K562 (cell line): ENCODE results near the gene UBAC2. TPM values are rescaled to one million over a fixed set of nuclear protein-coding genes. Genes with fewer than 3 reads are reported as not detected.

Experiments
- ATAC-seq: fragments of 200-7000 bp; cut with Tn5 transposase; 3 replicates; pipeline ENCODE4 v1.9.1; 2020; ENCODE audit warnings: moderate library complexity
- BruUV-seq: library from RNA; stranded (reverse); fragments of 400-500 nt; replicated peaks from 2 replicates; lab custom pipeline; 2021; lab: Mats Ljungman, UMichigan
- CTCF ChIA-PET: fragments of 300-600 bp; formaldehyde crosslinking; extraction: SDS; loops from one replicate; lab custom pipeline; 2021; ENCODE audit warnings: low intra/inter-chr PET ratio; lab: Yijun Ruan, JAX
- POLR2A ChIA-PET: fragments of 300-600, 350-650 bp; sonication (Branson Sonifier 250); formaldehyde crosslinking; extraction: SDS; loops from one replicate; lab custom pipeline; 2021; ENCODE audit warnings: antibody characterized with exemption, inconsistent platforms; lab: Yijun Ruan, JAX
- DNase-seq, 4 experiments: peaks; one replicate each; pipeline versions ENCODE4 v3.0.0 to v3.0.0-alpha.2; 2011 to 2018; ENCODE audit warnings: low spot score in 3 of 4, mixed read lengths in 3 of 4; ENCODE audit errors: extremely low read depth in 1 of 4
- FAIRE-seq: peaks from 2 replicates; lab custom pipeline; 2011; peaks lifted over from hg19 to GRCh38; lab: Jason Lieb, UNC
- H2AFZ ChIP-seq: 2 replicates; pipeline ENCODE4 v1.6.0; 2011; ENCODE audit warnings: low read depth, low read length, control low read depth, inconsistent platforms
- H3K27ac ChIP-seq: fragments of 200-600 bp; 3 replicates; pipeline ENCODE4 v1.8.0; 2011; ENCODE audit warnings: low read depth, mild to moderate bottlenecking, control low read depth, inconsistent platforms, low read length, moderate library complexity, mixed read lengths; ENCODE audit errors: extremely low read depth
- H3K27me3 ChIP-seq, 2 experiments: fragments of 300-600 bp in 1 of 2; 2 replicates in 1 of 2; 3 replicates in 1 of 2; pipeline versions ENCODE4 v1.6.0 to v1.8.0; 2011; ENCODE audit warnings: inconsistent platforms in 2 of 2, low read length in 2 of 2, mild to moderate bottlenecking in 1 of 2, mixed read lengths in 1 of 2, moderate library complexity in 1 of 2; ENCODE audit not compliant: control insufficient read depth in 2 of 2, insufficient read depth in 2 of 2
- H3K36me3 ChIP-seq: fragments of 300-600 bp; 3 replicates; pipeline ENCODE4 v1.8.0; 2011; ENCODE audit warnings: mild to moderate bottlenecking, low read length, inconsistent platforms; ENCODE audit not compliant: control insufficient read depth, insufficient read depth
- H3K4me1 ChIP-seq, 2 experiments: fragments of 200-600 bp in 1 of 2; replicated peaks in 1 of 2; 2 replicates in 1 of 2; 3 replicates in 1 of 2; pipeline versions ENCODE4 v1.5.1 to v1.8.0; 2011; ENCODE audit warnings: inconsistent platforms in 2 of 2, low read length in 2 of 2, mild to moderate bottlenecking in 1 of 2, mixed read lengths in 1 of 2, moderate library complexity in 1 of 2; ENCODE audit not compliant: control insufficient read depth in 2 of 2, insufficient read depth in 2 of 2
- H3K4me2 ChIP-seq: 2 replicates; pipeline ENCODE4 v1.6.1; 2011; ENCODE audit warnings: low read length, control low read depth, inconsistent platforms, mixed read lengths; ENCODE audit not compliant: insufficient read depth
- H3K4me3 ChIP-seq: fragments of 200-600 bp; sonication (generic), shearing (Covaris generic); 2 replicates; pipeline ENCODE4 v1.5.1; 2016; ENCODE audit warnings: control low read depth, inconsistent platforms
- H3K79me2 ChIP-seq: fragments of 200-600 bp; 3 replicates; pipeline ENCODE4 v1.8.0; 2011; ENCODE audit warnings: low read length, inconsistent platforms; ENCODE audit not compliant: control insufficient read depth, insufficient read depth
- H3K9ac ChIP-seq, 2 experiments: 2 replicates each; pipeline versions ENCODE4 v1.6.0 to v1.6.1; 2011; ENCODE audit warnings: low read depth in 2 of 2, low read length in 2 of 2, control low read depth in 1 of 2, inconsistent platforms in 1 of 2, mild to moderate bottlenecking in 1 of 2, mixed read lengths in 1 of 2; ENCODE audit not compliant: insufficient read depth in 1 of 2
- H3K9me1 ChIP-seq: one replicate; pipeline ENCODE4 v1.6.0; 2011; ENCODE audit warnings: inconsistent platforms, mild to moderate bottlenecking, low read length, moderate library complexity; ENCODE audit not compliant: control insufficient read depth, insufficient read depth
- H3K9me3 ChIP-seq: replicated peaks from 2 replicates; pipeline ENCODE4 v1.5.1; 2011; ENCODE audit warnings: low read depth, low read length, inconsistent platforms; ENCODE audit not compliant: control insufficient read depth, insufficient read depth
- H4K20me1 ChIP-seq: replicated peaks from 2 replicates; pipeline ENCODE4 v1.6.1; 2011; ENCODE audit warnings: low read length, inconsistent platforms, mixed read lengths; ENCODE audit not compliant: control insufficient read depth, insufficient read depth
- CEBPZ ChIP-seq: fragments of 150-350 bp; IDR thresholded peaks from 2 replicates; pipeline ENCODE4 v1.6.1; 2014; ENCODE audit warnings: low read depth, mild to moderate bottlenecking, low read length, borderline replicate concordance
- CXXC5 ChIP-seq: fragments of 250-450 bp; sonication (Bioruptor Pico); IDR thresholded peaks from 2 replicates; pipeline ENCODE4 v1.8.0; 2022; ENCODE audit warnings: inconsistent platforms, mild to moderate bottlenecking, moderate library complexity
- DPF2 ChIP-seq: fragments of 450-650 bp; IDR thresholded peaks from 2 replicates; pipeline ENCODE4 v1.6.1; 2016
- NCOA4 ChIP-seq: fragments of 450-650 bp; IDR thresholded peaks from 2 replicates; pipeline ENCODE4 v1.6.1; 2018; ENCODE audit warnings: mild to moderate bottlenecking; ENCODE audit not compliant: partially characterized antibody
- POLR2A ChIP-seq: fragments of 450-650 bp; conservative IDR thresholded peaks from 2 replicates; pipeline ENCODE4 v1.6.1; 2016
- POLR2G ChIP-seq: fragments of 200-400 bp; formaldehyde crosslinking; IDR thresholded peaks from 2 replicates; pipeline ENCODE4 v1.6.1; 2017; ENCODE audit warnings: low read depth, mild to moderate bottlenecking, antibody characterized with exemption, low read length, moderate library complexity
- STAT5A ChIP-seq: IDR thresholded peaks from 2 replicates; pipeline ENCODE4 v1.6.1; 2012; ENCODE audit warnings: low read length, inconsistent platforms, borderline replicate concordance
- ZFP36 ChIP-seq: fragments of 150-350 bp; IDR thresholded peaks from 2 replicates; pipeline ENCODE4 v1.6.1; 2018; ENCODE audit warnings: low read length, low read depth; ENCODE audit not compliant: partially characterized antibody
- ZNF133 ChIP-seq: fragments of 250-450 bp; sonication (Bioruptor Pico); IDR thresholded peaks from 2 replicates; pipeline ENCODE4 v1.4.0; 2020; ENCODE audit warnings: mild to moderate bottlenecking
- ZNF408 ChIP-seq: fragments of 250-450 bp; sonication (Bioruptor Pico); IDR thresholded peaks from 2 replicates; pipeline ENCODE4 v1.4.0; 2020; ENCODE audit warnings: low read depth, mild to moderate bottlenecking, moderate library complexity
- WGBS: fragments of 100-300 bp; shearing (Covaris generic); methylation state at CpG from one replicate; pipeline ENCODE4 v1.1.6; 2016; ENCODE audit warnings: low coverage, mixed read lengths; ENCODE audit not compliant: insufficient coverage; ENCODE audit errors: missing lambda C conversion rate; 5-methylcytosine and 5-hydroxymethylcytosine counted together
- in situ Hi-C: fragments of 300-500 bp; cut with MboI; formaldehyde crosslinking; loops from 4 replicates; pipeline ENCODE4 v1.15.0; 2018; ENCODE audit warnings: inconsistent platforms, mixed read lengths
- intact Hi-C: fragments of 100-400 bp; cut with micrococcal nuclease; formaldehyde crosslinking; loops from 2 replicates; pipeline ENCODE4 v1.14.2; 2022
- polyA plus RNA-seq, 8 experiments: library from polyadenylated mRNA; depleted of rRNA in 4 of 8; stranded (reverse) in 5 of 8; unstranded in 3 of 8; fragments of >200 nt; fragmentation: Nextera tagmentation in 2 of 8; fragmentation: Illumina TruSeq in 1 of 8; extraction: Ambion mirVana in 2 of 8; extraction: Trizol in 1 of 8; gene quantifications; 2 replicates each; pipeline versions ENCODE4 v1.2.1 to v1.2.3, GENCODE V29; 2011 to 2014; ENCODE audit warnings: inconsistent platforms in 1 of 8, missing spikeins in 1 of 8
- total RNA-seq, 7 experiments: library from RNA; depleted of rRNA in 6 of 7; stranded (reverse); fragments of >200 nt in 6 of 7; fragmentation: Illumina TruSeq in 2 of 7; extraction: Trizol in 2 of 7; gene quantifications; 2 replicates each; pipeline versions ENCODE4 v1.2.1 to v1.2.3, GENCODE V29; 2011 to 2021; ENCODE audit warnings: low replicate concordance in 1 of 7
- TF ChIP-seq, protein P1 (sequence below): sonication (generic); formaldehyde crosslinking; IDR thresholded peaks from 2 replicates; pipeline ENCODE4 v1.5.0; 2020; ENCODE audit warnings: missing genetic modification reagents

Gene UBAC2
- total and polyA plus RNA-seq, 9 of the 15 experiments (the other 6 are each of a cell fraction or from before 2014, with no cell fraction given) = 6.0 to 84.1 (median 32.3) TPM

GRCh38 chr13:99258946-99259345 is 58.3 kb downstream of the UBAC2 start (continued):
- TF ChIP-seq STAT5A = no peak
- no peak for TF ChIP-seq DPF2

DNA sequence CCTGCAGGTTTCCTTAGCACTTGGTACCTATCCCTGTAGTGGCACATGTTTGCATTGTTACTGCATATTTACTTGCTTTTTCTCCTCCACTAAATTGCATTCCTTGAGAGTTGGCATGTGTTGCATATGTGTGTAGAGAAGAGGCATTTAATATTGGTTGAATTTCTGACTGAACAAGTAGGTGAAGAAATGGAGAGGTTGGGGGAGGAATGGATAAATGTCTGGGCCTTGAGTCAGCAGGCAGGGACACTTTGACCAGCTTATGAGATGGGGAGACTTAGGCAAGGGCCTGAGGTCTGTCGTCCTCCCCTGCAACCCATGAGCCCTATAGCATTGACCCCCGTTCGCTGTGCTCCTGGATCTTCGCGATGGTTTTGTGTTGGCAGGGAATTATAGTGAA is 59.6 kb downstream of the UBAC2 start:
- Histone ChIP-seq H3K9me3 (no peaks in the 10 kb centered on the region), H3K27me3 (no peaks in the 10 kb centered on the region), H3K4me1 (no peaks in the 10 kb centered on the region; a peak in 1 of 5 replicates), H3K79me2 (no peaks in the 10 kb centered on the region), H3K9me1 (no peaks in the 10 kb centered on the region), H2AFZ (no peak overlapping the region), H4K20me1 (no peaks in the 10 kb centered on the region), H3K4me3 (no peak overlapping the region), H3K36me3 (peaks cover 34% of the 10 kb centered on the region; the same call in 2 of the 3 replicates), H3K4me2 (no peak overlapping the region), H3K27ac (no peak overlapping the region), H3K9ac (no peak overlapping the region)
- no peak for FAIRE-seq
- ATAC-seq = no peak
- TF ChIP-seq ZNF133 (CRISPR knock-in tag) = no peak
- no peak for DNase-seq
- intact Hi-C loops (loop anchor here (10.0 kb wide), 2 partner anchors 415 to 585 kb away; no protein-coding TSS in a partner anchor), in situ Hi-C loops (no loop called here)
- WGBS = 92% methylated on average over 5 of the region's 5 CpGs
- BruUV-seq = no TSS peak
- POLR2A ChIA-PET = no interaction called here
- CTCF ChIA-PET = no interaction called here

GRCh38 chr13:99261059-99261458 is 60.4 kb downstream of the UBAC2 start:
- FAIRE-seq (no peak), DNase-seq (no peak), ATAC-seq (no peak)
- Histone ChIP-seq H3K9me1 (no peaks in the 10 kb centered on the region), H3K27ac (no peak overlapping the region), H3K9me3 (no peaks in the 10 kb centered on the region), H3K36me3 (peaks cover 33% of the 10 kb centered on the region; the same call in 2 of the 3 replicates), H3K79me2 (no peaks in the 10 kb centered on the region; the same call in 2 of the 3 replicates), H4K20me1 (no peaks in the 10 kb centered on the region), H2AFZ (no peak overlapping the region), H3K9ac (no peak overlapping the region; a peak in 1 of 4 replicates), H3K4me2 (no peak overlapping the region), H3K27me3 (no peaks in the 10 kb centered on the region), H3K4me1 (no peaks in the 10 kb centered on the region; a peak in 1 of 5 replicates), H3K4me3 (no peak overlapping the region)
- WGBS = 80% methylated on average over 1 of the region's 1 CpG
- intact Hi-C loops = loop anchor here (10.0 kb wide), 2 partner anchors 416 to 586 kb away; no protein-coding TSS in a partner anchor
- POLR2A ChIA-PET = no interaction called here
- no TSS peak for BruUV-seq
- CTCF ChIA-PET = no interaction called here
- in situ Hi-C loops = no loop called here
- TF ChIP-seq CXXC5 (CRISPR knock-in tag) (no peak), POLR2A (no peak), NCOA4 (no peak), CEBPZ (no peak), POLR2G (no peak), ZFP36 (no peak), ZNF408 (CRISPR knock-in tag) (no peak)
- TF ChIP-seq, protein P1, sequence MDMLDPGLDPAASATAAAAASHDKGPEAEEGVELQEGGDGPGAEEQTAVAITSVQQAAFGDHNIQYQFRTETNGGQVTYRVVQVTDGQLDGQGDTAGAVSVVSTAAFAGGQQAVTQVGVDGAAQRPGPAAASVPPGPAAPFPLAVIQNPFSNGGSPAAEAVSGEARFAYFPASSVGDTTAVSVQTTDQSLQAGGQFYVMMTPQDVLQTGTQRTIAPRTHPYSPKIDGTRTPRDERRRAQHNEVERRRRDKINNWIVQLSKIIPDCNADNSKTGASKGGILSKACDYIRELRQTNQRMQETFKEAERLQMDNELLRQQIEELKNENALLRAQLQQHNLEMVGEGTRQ (CRISPR knock-in tag) = no peak
